Smooth muscle cell (in vitro differentiated cells): ENCODE results near the gene LPCAT3. TPM values are rescaled to one million over a fixed set of nuclear protein-coding genes. Genes with fewer than 3 reads are reported as not detected.

Experiments used
- DNase-seq: peaks from one replicate; lab custom pipeline; 2025; ENCODE audit not compliant: unreplicated experiment; lab: John Stamatoyannopoulos, UW
- H2AFZ ChIP-seq: fragments of 200-600 bp; sonication (generic); 2 replicates; pipeline ENCODE4 v1.6.0; 2016; ENCODE audit warnings: antibody characterized with exemption, low read depth, mild to moderate bottlenecking
- H3F3A ChIP-seq: fragments of 200-600 bp; sonication (generic); 2 replicates; pipeline ENCODE4 v1.6.0; 2017; ENCODE audit warnings: antibody characterized with exemption, low read depth
- H3K27ac ChIP-seq: fragments of 200-600 bp; sonication (generic); 2 replicates; pipeline ENCODE4 v1.5.1; 2016; ENCODE audit warnings: low read depth, mild to moderate bottlenecking
- H3K27me3 ChIP-seq: fragments of 200-600 bp; sonication (generic); 2 replicates; pipeline ENCODE4 v1.6.1; 2016; ENCODE audit warnings: low read depth, mild to moderate bottlenecking
- H3K36me3 ChIP-seq: fragments of 200-600 bp; sonication (generic); 2 replicates; pipeline ENCODE4 v1.5.1; 2016; ENCODE audit warnings: low read depth
- H3K4me1 ChIP-seq: fragments of 200-600 bp; sonication (generic); 2 replicates; pipeline ENCODE4 v1.5.1; 2016; ENCODE audit warnings: low read depth
- H3K4me2 ChIP-seq: fragments of 200-600 bp; sonication (generic); 2 replicates; pipeline ENCODE4 v1.6.0; 2016; ENCODE audit warnings: mild to moderate bottlenecking
- H3K4me3 ChIP-seq: fragments of 200-600 bp; sonication (generic); 2 replicates; pipeline ENCODE4 v1.5.1; 2016; ENCODE audit warnings: mild to moderate bottlenecking
- H3K79me2 ChIP-seq: fragments of 200-600 bp; sonication (generic); 2 replicates; pipeline ENCODE4 v1.6.0; 2016; ENCODE audit warnings: low read depth, mild to moderate bottlenecking
- H3K9ac ChIP-seq: fragments of 200-600 bp; sonication (generic); 2 replicates; pipeline ENCODE4 v1.6.0; 2016; ENCODE audit warnings: low read depth
- H3K9me3 ChIP-seq: fragments of 200-600 bp; sonication (generic); replicated peaks from 2 replicates; pipeline ENCODE4 v1.5.1; 2016; ENCODE audit warnings: low read depth
- H4K20me1 ChIP-seq: fragments of 200-600 bp; sonication (generic); 2 replicates; pipeline ENCODE4 v1.6.0; 2016; ENCODE audit warnings: low read depth
- CTCF ChIP-seq: fragments of 200-600 bp; sonication (generic); IDR thresholded peaks from 2 replicates; pipeline ENCODE4 v1.5.1; 2017; ENCODE audit warnings: borderline replicate concordance, mild to moderate bottlenecking, antibody characterized with exemption; ENCODE audit not compliant: insufficient read depth, poor library complexity, severe bottlenecking
- WGBS: methylation state at CpG from one replicate; pipeline ENCODE4 v1.1.7; 2016; ENCODE audit warnings: low lambda C conversion rate; 5-methylcytosine and 5-hydroxymethylcytosine counted together
- polyA plus RNA-seq: library from polyadenylated mRNA; unstranded; fragments of >200 nt; fragmentation: Nextera tagmentation; extraction: Ambion mirVana; gene quantifications from 2 replicates; pipeline ENCODE4 v1.2.1, GENCODE V29; 2016
- total RNA-seq: library from RNA; depleted of rRNA; stranded (reverse); fragments of >200 nt; gene quantifications from 2 replicates; pipeline ENCODE4 v1.2.3, GENCODE V29; 2014

The LPCAT3 gene
- total and polyA plus RNA-seq, 2 experiments from 2014 or later, result 28.3 to 35.9 TPM

GRCh38 chr12:6941782-6942181 lies 76.5 kb downstream of the LPCAT3 start:
- H3F3A ChIP-seq, result peaks cover 18% of the 10 kb centered on the region
- no peak for DNase-seq
- no peak overlapping the region for H3K4me3 ChIP-seq
- H3K4me1 ChIP-seq, result peaks cover 21% of the 10 kb centered on the region
- no peak for TF ChIP-seq CTCF
- H4K20me1 ChIP-seq, result peaks cover 6% of the 10 kb centered on the region
- H3K36me3 ChIP-seq, result no peaks in the 10 kb centered on the region
- H2AFZ ChIP-seq, result no peak overlapping the region
- H3K4me2 ChIP-seq, result no peak overlapping the region
- peak overlapping the region; percentile 98 for H3K27ac ChIP-seq
- WGBS, result 97% methylated on average over 6 of the region's 12 CpGs
- no peaks in the 10 kb centered on the region for H3K9me3 ChIP-seq
- no peaks in the 10 kb centered on the region for H3K27me3 ChIP-seq
- no peaks in the 10 kb centered on the region for H3K79me2 ChIP-seq
- no peak overlapping the region for H3K9ac ChIP-seq

GRCh38 chr12:6941267-6941666 lies 77.0 kb downstream of the LPCAT3 start:
- Histone ChIP-seq H4K20me1 (peaks cover 6% of the 10 kb centered on the region), H3K36me3 (no peaks in the 10 kb centered on the region), H3K27me3 (no peaks in the 10 kb centered on the region), H3K4me1 (peaks cover 21% of the 10 kb centered on the region), H3K9me3 (no peaks in the 10 kb centered on the region), H3K27ac (peak overlapping the region; percentile 6), H3F3A (peaks cover 21% of the 10 kb centered on the region), H3K9ac (no peak overlapping the region), H3K4me3 (no peak overlapping the region), H2AFZ (no peak overlapping the region), H3K4me2 (no peak overlapping the region), H3K79me2 (no peaks in the 10 kb centered on the region)
- TF ChIP-seq CTCF, result no peak
- no peak for DNase-seq
- WGBS, result 94% methylated on average over 12 of the region's 12 CpGs

GRCh38 chr12:6939191-6939540 lies 79.1 kb downstream of the LPCAT3 start:
- no peaks in the 10 kb centered on the region for H3K27me3 ChIP-seq
- peaks cover 15% of the 10 kb centered on the region for H3K4me1 ChIP-seq
- no peak overlapping the region for H3K4me2 ChIP-seq
- peaks cover 4% of the 10 kb centered on the region for H4K20me1 ChIP-seq
- H3K27ac ChIP-seq, result no peak overlapping the region
- no peaks in the 10 kb centered on the region for H3K9me3 ChIP-seq
- H2AFZ ChIP-seq, result no peak overlapping the region
- no peak for DNase-seq
- peaks cover 36% of the 10 kb centered on the region for H3F3A ChIP-seq
- no peak overlapping the region for H3K4me3 ChIP-seq
- no peaks in the 10 kb centered on the region for H3K36me3 ChIP-seq
- no peak overlapping the region for H3K9ac ChIP-seq
- H3K79me2 ChIP-seq, result peaks cover 4% of the 10 kb centered on the region
- TF ChIP-seq CTCF, result no peak
- 98% methylated on average over 2 of the region's 2 CpGs for WGBS

- peak overlapping the region; percentile 15 for H3K27ac ChIP-seq
- H3K27me3 ChIP-seq, result no peaks in the 10 kb centered on the region
- H3F3A ChIP-seq, result peaks cover 42% of the 10 kb centered on the region
- H3K36me3 ChIP-seq, result no peaks in the 10 kb centered on the region
- WGBS, result 94% methylated on average over 29 of the region's 32 CpGs
- H3K79me2 ChIP-seq, result peaks cover 9% of the 10 kb centered on the region
- peak overlapping the region; percentile 62 for H3K9ac ChIP-seq
- H3K4me1 ChIP-seq, result peaks cover 15% of the 10 kb centered on the region
- H4K20me1 ChIP-seq, result peaks cover 10% of the 10 kb centered on the region
- H3K4me2 ChIP-seq, result peak overlapping the region; percentile 82
- H2AFZ ChIP-seq, result no peak overlapping the region
- no peak for TF ChIP-seq CTCF
- no peak for DNase-seq
- peak overlapping the region; percentile 64 for H3K4me3 ChIP-seq
- no peaks in the 10 kb centered on the region for H3K9me3 ChIP-seq
These were observed 79.7 kb downstream of the LPCAT3 start for GRCh38 chr12:6938353-6939190.
